Inferior parietal cortex (tissue), 1 donor: ENCODE measurements around the gene ZNF662.
A peak's percentile ranks its signal among the peaks of the same experiment; 100 is the strongest.

ENCODE experiments used
- DNase-seq: peaks from one replicate; pipeline ENCODE4 v3.0.0-alpha.2; 2016; ENCODE audit errors: extremely low spot score

Gene ZNF662

GRCh38 chr3:42936157-42936981 is 30.4 kb downstream of the ZNF662 start:
- peak; percentile 36 for DNase-seq

GRCh38 chr3:42937334-42937733 is 31.4 kb downstream of the ZNF662 start:
- no peak for DNase-seq

- no peak for DNase-seq
Observed at GRCh38 chr3:42942693-42943092, 36.8 kb downstream of the ZNF662 start.

- no peak for DNase-seq
Observed at GRCh38 chr3:42946050-42946449, 40.1 kb downstream of the ZNF662 start.

- DNase-seq: no peak
Observed at GRCh38 chr3:42957573-42957972, 51.6 kb downstream of the ZNF662 start.

GRCh38 chr3:42960282-42960681 is 54.3 kb downstream of the ZNF662 start:
- no peak for DNase-seq

GRCh38 chr3:42960786-42961185 is 54.8 kb downstream of the ZNF662 start:
- DNase-seq: no peak

GRCh38 chr3:42961633-42962032 is 55.7 kb downstream of the ZNF662 start:
- peak; percentile 87 for DNase-seq

- no peak for DNase-seq
Observed at GRCh38 chr3:42963269-42963668, 57.3 kb downstream of the ZNF662 start.

- DNase-seq: no peak
Observed at GRCh38 chr3:42964266-42964665, 58.3 kb downstream of the ZNF662 start.
